Right cardiac atrium (tissue), 5 donors: ENCODE results near the gene FLOT2. TPM values are rescaled to one million over a fixed set of nuclear protein-coding genes. Genes with fewer than 3 reads are reported as not detected.
"Not testable (repeated sequence)": the region's sequence is repeated elsewhere in the genome, so short reads cannot be mapped to it uniquely, and the experiment has no call there.

ENCODE experiments used
- ATAC-seq, 2 donors: fragments of 200-7000 bp; cut with Tn5 transposase; one replicate each; pipeline versions ENCODE4 v1.8.0 to v1.9.1; 2020; ENCODE audit warnings: moderate library complexity in 2 of 2, mild to moderate bottlenecking in 1 of 2
- DNase-seq, 3 donors: peaks; one replicate each; pipeline ENCODE4 v3.0.0-alpha.2; 2020
- H3K27ac ChIP-seq: one replicate; pipeline ENCODE4 v1.5.1; 2013; ENCODE audit warnings: mild to moderate bottlenecking, low read length, control low read depth, moderate library complexity
- H3K27me3 ChIP-seq: one replicate; pipeline ENCODE4 v1.6.1; 2013; ENCODE audit not compliant: control insufficient read depth, insufficient read depth
- H3K4me1 ChIP-seq: one replicate; pipeline ENCODE4 v1.6.1; 2013; ENCODE audit warnings: low read length; ENCODE audit not compliant: control insufficient read depth, insufficient read depth
- H3K4me3 ChIP-seq: one replicate; pipeline ENCODE4 v1.5.1; 2013; ENCODE audit warnings: low read length, control low read depth
- H3K9me3 ChIP-seq: one replicate; pipeline ENCODE4 v1.6.1; 2013; ENCODE audit warnings: low read length; ENCODE audit not compliant: control insufficient read depth
- WGBS: extraction: QIAGEN DNeasy Blood & Tissue Kit; methylation state at CpG from one replicate; pipeline ENCODE4 v1.1.7; 2013; 5-methylcytosine and 5-hydroxymethylcytosine counted together
- intact Hi-C, 4 donors: fragments of 100-400 bp; cut with DNase I; formaldehyde crosslinking; loops; one replicate each; pipeline versions ENCODE4 v1.11.0 to v1.14.0; 2022 to 2023
- polyA plus RNA-seq: library from polyadenylated mRNA; stranded (reverse); fragments of 200-250 nt; gene quantifications from one replicate; pipeline ENCODE4 v1.2.3, GENCODE V29; 2013
- total RNA-seq, 4 donors: library from RNA; stranded (reverse); fragmentation: NEBNext Ultra II Directional; extraction: Animal tissue kit (Norgen Biotek cat#: 25700); gene quantifications; one replicate each; pipeline ENCODE4 v1.2.1, GENCODE V29; 2021
- donor health status: healthy with polysubstance abuse.
- donor health status: DM: no; HTN: yes; CAD: no.
- donor health status: DM: no; HTN: no; CAD: no.
- donor health status: DM: no; HTN: yes; CAD: no; lungs with severe emphysema.
- donor health status: DM: yes; HTN: yes; CAD: no.

FLOT2 gene
- total and polyA plus RNA-seq, 5 donors = 45.1 to 89.4 (median 71.6) TPM

DNA sequence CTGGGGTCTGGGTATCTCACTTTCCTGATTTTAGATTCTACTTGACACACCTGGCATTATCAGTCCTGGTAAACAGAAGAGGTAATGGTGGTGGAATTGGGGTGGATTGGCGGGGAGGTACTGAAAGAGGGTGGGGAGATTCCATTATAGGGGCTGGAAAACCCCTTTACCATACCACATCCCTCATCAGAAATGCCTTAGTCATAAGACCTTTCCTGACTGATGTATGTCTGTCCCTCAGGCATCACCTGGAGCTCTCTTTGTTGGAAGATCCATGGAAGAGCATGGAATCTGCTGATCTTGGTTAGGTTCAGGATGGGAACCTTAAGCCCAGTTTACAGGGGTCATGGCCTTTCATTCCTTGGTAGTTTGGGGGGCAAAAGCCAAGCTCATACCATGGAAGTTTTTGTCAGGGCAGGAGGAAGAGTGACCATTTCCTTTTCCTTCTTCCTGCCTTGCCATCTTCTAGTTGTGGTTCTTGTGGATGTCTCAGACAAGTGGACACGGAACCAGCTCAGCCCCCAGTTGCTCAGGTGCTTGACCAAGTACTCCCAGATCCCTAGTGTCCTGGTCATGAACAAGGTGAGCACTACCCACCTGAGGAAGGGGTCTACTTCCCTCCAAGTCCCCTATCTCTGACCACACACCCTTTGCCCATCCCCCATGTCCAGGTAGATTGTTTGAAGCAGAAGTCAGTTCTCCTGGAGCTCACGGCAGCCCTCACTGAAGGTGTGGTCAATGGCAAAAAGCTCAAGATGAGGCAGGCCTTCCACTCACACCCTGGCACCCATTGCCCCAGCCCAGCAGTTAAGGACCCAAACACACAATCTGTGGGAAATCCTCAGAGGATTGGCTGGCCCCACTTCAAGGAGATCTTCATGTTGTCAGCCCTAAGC lies 39.4 kb downstream of the FLOT2 start:
- Histone ChIP-seq H3K4me1 (peaks cover 2% of the 10 kb centered on the region), H3K27me3 (no peaks in the 10 kb centered on the region), H3K4me3 (no peak overlapping the region), H3K27ac (no peak overlapping the region), H3K9me3 (no peaks in the 10 kb centered on the region)
- no peak for DNase-seq
- intact Hi-C loops = no loop called here
- ATAC-seq = no peak
- 91% methylated on average over 3 of the region's 3 CpGs for WGBS

DNA sequence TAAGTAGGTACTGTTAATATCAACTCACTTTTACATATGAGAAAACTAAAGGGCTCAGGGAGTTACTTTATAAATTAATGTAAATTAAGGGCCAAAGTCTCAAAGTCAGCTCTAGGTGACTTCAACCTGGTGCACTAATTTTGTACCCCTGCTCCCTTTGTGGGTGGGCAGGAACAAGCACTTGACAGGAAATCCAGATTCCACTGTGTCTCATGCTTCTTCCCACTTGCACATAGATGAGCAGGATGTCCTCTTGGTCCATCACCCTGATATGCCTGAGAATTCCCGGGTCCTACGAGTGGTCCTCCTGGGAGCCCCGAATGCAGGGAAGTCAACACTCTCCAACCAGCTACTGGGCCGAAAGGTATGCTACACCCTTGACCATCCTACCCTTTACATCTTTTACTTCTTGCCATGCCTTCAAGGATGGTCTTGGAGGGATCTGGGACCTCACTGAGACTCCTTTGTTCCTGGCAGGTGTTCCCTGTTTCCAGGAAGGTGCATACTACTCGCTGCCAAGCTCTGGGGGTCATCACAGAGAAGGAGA lies 41.4 kb downstream of the FLOT2 start:
- Histone ChIP-seq H3K9me3 (no peaks in the 10 kb centered on the region), H3K27me3 (no peaks in the 10 kb centered on the region), H3K27ac (no peak overlapping the region), H3K4me3 (no peak overlapping the region), H3K4me1 (peaks cover 2% of the 10 kb centered on the region)
- 89% methylated on average over 5 of the region's 5 CpGs for WGBS
- no peak for DNase-seq
- no peak for ATAC-seq
- intact Hi-C loops = no loop called here

GRCh38 chr17:28855336-28855679 lies 42.2 kb downstream of the FLOT2 start:
- 14% methylated on average over 5 of the region's 5 CpGs for WGBS
- DNase-seq (no peak), ATAC-seq (no peak)
- Histone ChIP-seq H3K4me1 (peaks cover 2% of the 10 kb centered on the region), H3K27me3 (no peaks in the 10 kb centered on the region), H3K4me3 (peak overlapping the region; percentile 75), H3K27ac (peak overlapping the region; percentile 28), H3K9me3 (no peaks in the 10 kb centered on the region)
- intact Hi-C loops = no loop called here

- intact Hi-C loops = no loop called here
Observed at GRCh38 chr17:28854457-28855335, 42.8 kb downstream of the FLOT2 start, which contains the start of gene ERAL1. Gene ERAL1 (plus strand): TSS chr17:28855016. CDS start chr17:28855035, 19 bp downstream.

DNA sequence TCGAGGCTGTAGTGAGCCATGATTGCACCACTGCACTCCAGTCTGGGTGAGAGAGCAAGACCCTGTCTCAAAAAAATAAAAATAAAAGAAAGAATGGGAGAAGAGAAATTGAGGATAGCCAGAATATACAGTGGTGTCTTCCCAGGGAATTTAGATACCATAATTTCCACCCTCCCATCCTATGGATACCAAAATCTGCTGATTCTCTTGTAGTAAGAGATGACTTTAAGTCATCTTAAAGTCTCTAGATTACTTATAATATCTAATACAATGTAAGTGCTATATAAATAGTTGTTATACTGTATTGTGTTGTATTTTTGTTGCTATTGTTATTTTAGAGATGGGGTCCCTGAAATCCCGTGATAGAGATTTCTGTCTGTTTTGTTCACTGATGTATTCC lies 44.2 kb downstream of the FLOT2 start:
- H3K4me3 ChIP-seq = no peak overlapping the region
- ATAC-seq (no peak), DNase-seq (no peak)
- H3K27me3 ChIP-seq = no peaks in the 10 kb centered on the region
- intact Hi-C loops = no loop called here
- H3K27ac ChIP-seq = no peak overlapping the region
- no peaks in the 10 kb centered on the region for H3K9me3 ChIP-seq
- 93% methylated on average over 2 of the region's 2 CpGs for WGBS
- H3K4me1 ChIP-seq = peaks cover 2% of the 10 kb centered on the region

More at GRCh38 chr17:28854457-28855335, 42.8 kb downstream of the FLOT2 start, which contains the start of gene ERAL1:
- Histone ChIP-seq H3K27ac (peak within 1 kb of the TSS; percentile 82), H3K4me1 (peaks cover 2% of the 10 kb centered on the region), H3K27me3 (no peaks in the 10 kb centered on the region), H3K9me3 (no peaks in the 10 kb centered on the region), H3K4me3 (peak within 1 kb of the TSS; percentile 75)
- 1% methylated on average over 42 of the region's 42 CpGs for WGBS
- DNase-seq (peak; percentile 85 to 92 (median 90)), ATAC-seq (peak; percentile 99)

DNA sequence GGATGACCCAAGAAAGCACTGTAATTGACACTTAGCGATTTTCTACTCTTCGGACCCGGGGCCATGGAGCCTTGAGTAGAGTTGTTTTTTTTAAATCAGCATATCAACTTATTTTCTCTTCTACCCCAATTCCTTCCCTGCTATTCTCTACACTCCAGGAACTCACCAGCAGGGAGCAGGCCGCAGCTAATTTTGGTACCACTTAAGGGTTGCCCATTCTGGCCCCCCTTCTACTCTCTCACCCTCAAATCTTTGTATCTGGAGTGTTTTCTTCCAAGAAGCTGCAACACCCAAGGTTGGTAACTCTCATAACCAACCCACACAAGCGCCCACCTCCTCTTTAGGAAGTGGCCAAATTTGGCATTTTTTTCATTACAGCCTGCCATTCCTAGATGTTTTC lies 48.3 kb downstream of the FLOT2 start:
- intact Hi-C loops = no loop called here
- peak; percentile 38 to 58 for ATAC-seq
- H3K27ac ChIP-seq = no peak overlapping the region
- DNase-seq = no peak
- no peaks in the 10 kb centered on the region for H3K27me3 ChIP-seq
- no peak overlapping the region for H3K4me3 ChIP-seq
- no peaks in the 10 kb centered on the region for H3K4me1 ChIP-seq
- WGBS = 71% methylated on average over 5 of the region's 5 CpGs
- H3K9me3 ChIP-seq = no peaks in the 10 kb centered on the region

DNA sequence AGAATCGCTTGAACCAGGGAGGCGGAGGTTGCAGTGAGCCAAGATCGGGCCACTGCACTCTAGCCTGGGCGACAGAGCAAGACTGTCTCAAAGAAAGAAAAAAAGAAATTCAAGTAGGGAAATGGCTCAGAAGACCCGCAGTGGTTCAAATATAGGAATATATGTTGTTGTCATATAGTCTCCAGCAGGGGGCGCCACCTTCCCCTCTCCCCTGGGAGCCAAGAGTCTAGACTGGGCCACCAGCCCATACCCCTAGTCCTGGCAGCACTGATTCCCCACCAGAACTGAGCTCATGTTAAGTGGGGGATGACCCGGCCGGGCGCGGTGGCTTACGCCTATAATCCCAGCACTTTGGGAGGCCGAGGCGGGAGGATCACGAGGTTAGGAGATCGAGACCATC lies 48.9 kb downstream of the FLOT2 start:
- H3K27ac ChIP-seq, H3K4me3 ChIP-seq, H3K9me3 ChIP-seq, intact Hi-C loops, H3K27me3 ChIP-seq, H3K4me1 ChIP-seq: not testable (repeated sequence)
- peak; percentile 29 to 58 for ATAC-seq
- 85% methylated on average over 15 of the region's 15 CpGs for WGBS
- peak in 2 of 3 donors; percentile 37 to 69 for DNase-seq

GRCh38 chr17:28846699-28847098 lies 50.8 kb downstream of the FLOT2 start:
- ATAC-seq, H3K27ac ChIP-seq, DNase-seq, H3K9me3 ChIP-seq, intact Hi-C loops, H3K4me3 ChIP-seq, H3K4me1 ChIP-seq, H3K27me3 ChIP-seq: not testable (repeated sequence)
- WGBS = 91% methylated on average over 9 of the region's 9 CpGs

DNA sequence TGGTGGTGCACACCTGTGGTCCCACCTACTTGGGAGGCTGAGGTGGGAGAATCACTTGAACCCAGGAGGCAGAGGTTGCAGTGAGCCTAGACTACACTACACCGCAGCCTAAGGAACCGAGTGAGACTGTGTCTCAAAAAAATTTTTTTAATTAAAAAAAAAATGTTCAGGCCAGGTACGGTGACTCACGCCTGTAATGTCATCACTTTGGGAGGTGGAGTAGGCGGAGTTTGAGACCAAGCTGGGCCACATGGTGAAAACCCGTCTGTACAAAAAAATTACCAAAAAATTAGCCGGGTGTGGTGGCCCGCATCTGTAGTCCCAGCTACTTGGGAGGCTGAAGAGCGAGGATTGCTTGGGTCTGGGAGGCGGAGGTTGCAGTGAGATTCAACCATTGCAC lies 51.3 kb downstream of the FLOT2 start:
- DNase-seq = no peak
- intact Hi-C loops = no loop called here
- ATAC-seq = no peak
- no peak overlapping the region for H3K27ac ChIP-seq
- H3K9me3 ChIP-seq = no peaks in the 10 kb centered on the region
- no peak overlapping the region for H3K4me3 ChIP-seq
- WGBS = 93% methylated on average over 10 of the region's 10 CpGs
- H3K4me1 ChIP-seq = no peaks in the 10 kb centered on the region
- no peaks in the 10 kb centered on the region for H3K27me3 ChIP-seq

GRCh38 chr17:28843816-28844148 lies 53.8 kb downstream of the FLOT2 start:
- no peak for DNase-seq
- Histone ChIP-seq H3K4me1 (no peaks in the 10 kb centered on the region), H3K9me3 (no peaks in the 10 kb centered on the region), H3K4me3 (no peak overlapping the region), H3K27me3 (no peaks in the 10 kb centered on the region), H3K27ac (no peak overlapping the region)
- WGBS = 92% methylated on average over 6 of the region's 6 CpGs
- ATAC-seq = no peak
- intact Hi-C loops = loop anchor here in 1 of 4 donors (5.0 kb wide), 1 partner anchor 54 kb away; the partner anchor contains the start of gene FLOT2
